ENCODE data around the gene TELO2. TPM values are rescaled to one million over a fixed set of nuclear protein-coding genes. Genes with fewer than 3 reads are reported as not detected.

The TELO2 gene
- total RNA-seq, 1 donor from 2014 or later = 110 TPM

GRCh38 chr16:1489077-1489476 is 4.1 kb upstream of the TELO2 start:
- intact Hi-C loops (cut with DNase I) = no loop called here
- Histone ChIP-seq H3K4me3 (no peak overlapping the region), H3K27ac (no peak overlapping the region), H3K36me3 (no peaks in the 10 kb centered on the region), H3K4me1 (peaks cover 1 to 3% of the 10 kb centered on the region in 2 donors), H3K9me3 (no peaks in the 10 kb centered on the region), H3K27me3 (no peaks in the 10 kb centered on the region)
- no peak for DNase-seq (ENCODE audit: low spot score in 2 of 2)
- TF ChIP-seq, protein P1, sequence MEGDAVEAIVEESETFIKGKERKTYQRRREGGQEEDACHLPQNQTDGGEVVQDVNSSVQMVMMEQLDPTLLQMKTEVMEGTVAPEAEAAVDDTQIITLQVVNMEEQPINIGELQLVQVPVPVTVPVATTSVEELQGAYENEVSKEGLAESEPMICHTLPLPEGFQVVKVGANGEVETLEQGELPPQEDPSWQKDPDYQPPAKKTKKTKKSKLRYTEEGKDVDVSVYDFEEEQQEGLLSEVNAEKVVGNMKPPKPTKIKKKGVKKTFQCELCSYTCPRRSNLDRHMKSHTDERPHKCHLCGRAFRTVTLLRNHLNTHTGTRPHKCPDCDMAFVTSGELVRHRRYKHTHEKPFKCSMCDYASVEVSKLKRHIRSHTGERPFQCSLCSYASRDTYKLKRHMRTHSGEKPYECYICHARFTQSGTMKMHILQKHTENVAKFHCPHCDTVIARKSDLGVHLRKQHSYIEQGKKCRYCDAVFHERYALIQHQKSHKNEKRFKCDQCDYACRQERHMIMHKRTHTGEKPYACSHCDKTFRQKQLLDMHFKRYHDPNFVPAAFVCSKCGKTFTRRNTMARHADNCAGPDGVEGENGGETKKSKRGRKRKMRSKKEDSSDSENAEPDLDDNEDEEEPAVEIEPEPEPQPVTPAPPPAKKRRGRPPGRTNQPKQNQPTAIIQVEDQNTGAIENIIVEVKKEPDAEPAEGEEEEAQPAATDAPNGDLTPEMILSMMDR (IDR thresholded peaks at IDR 0.05) = no peak

DNA sequence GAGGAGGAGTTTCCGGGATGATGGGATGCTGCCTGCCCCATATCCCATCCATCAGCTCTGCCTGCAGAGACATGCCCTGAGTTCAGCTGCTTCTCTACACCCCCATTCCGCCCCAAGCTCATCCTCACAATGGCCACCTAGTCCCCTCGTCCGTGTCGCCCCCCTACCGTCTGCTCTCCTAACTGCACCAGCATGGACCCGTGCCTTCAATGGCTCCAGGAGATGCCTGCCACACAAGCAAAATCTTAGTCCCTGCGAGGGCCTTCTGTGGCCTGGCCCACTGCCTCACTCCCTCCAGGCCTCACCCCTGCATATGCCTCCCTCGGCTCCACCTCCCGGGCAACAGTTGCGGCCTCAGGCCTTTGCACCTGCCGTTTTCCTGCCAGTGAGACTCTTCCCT is 1.8 kb upstream of the TELO2 start:
- Histone ChIP-seq H3K4me1 (peaks cover 3 to 9% of the 10 kb centered on the region in 2 donors), H3K27me3 (no peaks in the 10 kb centered on the region), H3K9me3 (no peaks in the 10 kb centered on the region), H3K27ac (no peak overlapping the region), H3K36me3 (peaks cover 12 to 15% of the 10 kb centered on the region in 2 donors), H3K4me3 (no peak overlapping the region)
- no peak for DNase-seq (ENCODE audit: low spot score in 2 of 2)
- intact Hi-C loops (cut with DNase I) = loop anchor here (5.0 kb wide), 1 partner anchor 41 kb away; the partner anchor contains the start of gene TMEM204
- TF ChIP-seq, protein P1 (IDR thresholded peaks at IDR 0.05) = no peak

GRCh38 chr16:1492082-1492922 is 858 bp upstream of the TELO2 start:
- intact Hi-C loops (cut with DNase I) = loop anchor here (2.0 to 5.0 kb wide), 4 partner anchors 40 to 214 kb away; partner anchors contain the start of genes CRAMP1, IFT140, MAPK8IP3 and TMEM204
- H3K9me3 ChIP-seq = no peaks in the 10 kb centered on the region
- peak overlapping the region; percentile 78 to 93 for H3K4me3 ChIP-seq
- H3K27ac ChIP-seq = peak overlapping the region; percentile 76 to 93
- H3K36me3 ChIP-seq = peaks cover 21 to 24% of the 10 kb centered on the region in 2 donors
- DNase-seq (ENCODE audit: low spot score in 2 of 2) = no peak
- peaks cover 3 to 9% of the 10 kb centered on the region in 2 donors for H3K4me1 ChIP-seq
- no peaks in the 10 kb centered on the region for H3K27me3 ChIP-seq
- TF ChIP-seq, protein P1 (IDR thresholded peaks at IDR 0.05) = no peak

GRCh38 chr16:1493746-1494094 is 560 bp downstream of the TELO2 start:
- H3K9me3 ChIP-seq = no peaks in the 10 kb centered on the region
- H3K27me3 ChIP-seq = no peaks in the 10 kb centered on the region
- peak overlapping the region; percentile 76 to 93 for H3K27ac ChIP-seq
- peaks cover 27 to 33% of the 10 kb centered on the region in 2 donors for H3K36me3 ChIP-seq
- TF ChIP-seq, protein P1 (IDR thresholded peaks at IDR 0.05) = no peak
- intact Hi-C loops (cut with DNase I) = loop anchor here (1.0 to 5.0 kb wide), 6 partner anchors 15 to 213 kb away; partner anchors contain the start of genes CLCN7, CRAMP1, IFT140 and MAPK8IP3
- DNase-seq (ENCODE audit: low spot score in 2 of 2) = no peak
- peaks cover 3 to 9% of the 10 kb centered on the region in 2 donors for H3K4me1 ChIP-seq
- H3K4me3 ChIP-seq = peak overlapping the region; percentile 78 to 93

GRCh38 chr16:1494129-1494640 is 1.0 kb downstream of the TELO2 start:
- H3K9me3 ChIP-seq = no peaks in the 10 kb centered on the region
- TF ChIP-seq, protein P1 (IDR thresholded peaks at IDR 0.05) = peak; percentile 53 to 65 (median 58)
- peak in 1 of 2 donors; percentile 80 for DNase-seq (ENCODE audit: low spot score in 2 of 2)
- H3K27ac ChIP-seq = peak overlapping the region in 1 of 2 donors; percentile 93
- peaks cover 3 to 9% of the 10 kb centered on the region in 2 donors for H3K4me1 ChIP-seq
- no peaks in the 10 kb centered on the region for H3K27me3 ChIP-seq
- intact Hi-C loops (cut with DNase I) = loop anchor here (2.0 to 5.0 kb wide), 2 partner anchors 15 to 38 kb away; partner anchors contain the start of gene TMEM204
- H3K4me3 ChIP-seq = peak overlapping the region; percentile 78 to 93
- H3K36me3 ChIP-seq = peaks cover 27 to 38% of the 10 kb centered on the region in 2 donors
